Measurements from ENCODE around the gene PLEKHH1.
A peak's percentile ranks its signal among the peaks of the same experiment; 100 is the strongest.

The PLEKHH1 gene

DNA sequence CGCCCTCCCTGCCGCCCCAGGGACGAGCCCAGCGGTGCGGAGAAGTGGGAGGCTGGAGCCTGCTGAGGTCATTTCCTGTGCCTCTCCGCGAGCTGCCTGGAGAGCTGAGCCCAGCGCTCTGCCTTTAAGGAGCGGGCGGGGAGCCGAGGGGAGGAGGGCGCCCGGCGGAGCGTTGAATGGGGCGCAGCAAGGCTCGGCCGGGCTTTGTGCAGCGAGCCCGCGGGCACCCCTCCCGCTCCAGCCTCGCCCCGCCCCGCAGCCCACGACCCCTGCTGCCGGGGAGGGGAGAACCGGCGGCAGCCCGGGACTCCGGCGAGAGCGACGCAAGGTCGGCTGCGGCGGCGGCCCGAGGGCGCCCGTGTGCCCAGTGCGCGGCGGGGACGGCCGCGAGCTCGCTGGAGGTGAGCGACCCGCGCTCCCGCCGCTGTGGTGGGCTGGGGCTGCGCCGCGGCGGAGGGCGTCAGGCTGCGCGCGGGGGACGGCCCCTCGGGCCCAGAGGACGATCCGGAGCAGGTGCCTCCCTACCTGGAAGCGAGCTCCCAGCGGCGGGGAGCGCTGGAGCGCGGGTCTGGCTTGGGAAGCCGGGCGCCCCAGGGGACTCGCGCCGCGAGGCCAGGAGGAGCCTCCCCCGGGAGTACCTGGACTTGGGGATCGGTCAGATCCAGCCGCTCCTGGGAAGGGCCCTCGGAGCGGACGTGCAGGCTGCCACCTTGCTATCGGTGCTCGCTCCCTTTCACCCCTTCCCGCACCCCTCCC is at the start of gene PLEKHH1:
PLEKHH1 (plus strand) TSS at position 293 of the 756 bp plus-strand sequence. CDS start 8,578 bp downstream, outside the sequence.
- no peaks in the 10 kb centered on the region for H4K20me1 ChIP-seq (ENCODE audit: insufficient read depth, low read length)
- no peaks in the 10 kb centered on the region for H3K79me2 ChIP-seq (ENCODE audit: low read length)
- peak within 1 kb of the TSS; percentile 92 for H3K4me3 ChIP-seq (ENCODE audit: low read length)
- no peaks in the 10 kb centered on the region for H3K36me3 ChIP-seq (replicated peaks; ENCODE audit: low read depth, low read length)
- peak within 1 kb of the TSS; percentile 91 for H3K4me2 ChIP-seq (ENCODE audit: low read length)
- peak within 1 kb of the TSS; percentile 55 for H3K9ac ChIP-seq (ENCODE audit: low read length)
- H3K9me3 ChIP-seq (ENCODE audit: insufficient read depth, low read length), result no peaks in the 10 kb centered on the region
- no peak within 1 kb of the TSS for H3K27ac ChIP-seq (ENCODE audit: low read length)
- H2AFZ ChIP-seq (ENCODE audit: low read depth, low read length), result peak within 1 kb of the TSS; percentile 82
- peaks cover 61% of the 10 kb centered on the region for H3K27me3 ChIP-seq (ENCODE audit: low read depth, low read length)
- TF ChIP-seq, protein P1, sequence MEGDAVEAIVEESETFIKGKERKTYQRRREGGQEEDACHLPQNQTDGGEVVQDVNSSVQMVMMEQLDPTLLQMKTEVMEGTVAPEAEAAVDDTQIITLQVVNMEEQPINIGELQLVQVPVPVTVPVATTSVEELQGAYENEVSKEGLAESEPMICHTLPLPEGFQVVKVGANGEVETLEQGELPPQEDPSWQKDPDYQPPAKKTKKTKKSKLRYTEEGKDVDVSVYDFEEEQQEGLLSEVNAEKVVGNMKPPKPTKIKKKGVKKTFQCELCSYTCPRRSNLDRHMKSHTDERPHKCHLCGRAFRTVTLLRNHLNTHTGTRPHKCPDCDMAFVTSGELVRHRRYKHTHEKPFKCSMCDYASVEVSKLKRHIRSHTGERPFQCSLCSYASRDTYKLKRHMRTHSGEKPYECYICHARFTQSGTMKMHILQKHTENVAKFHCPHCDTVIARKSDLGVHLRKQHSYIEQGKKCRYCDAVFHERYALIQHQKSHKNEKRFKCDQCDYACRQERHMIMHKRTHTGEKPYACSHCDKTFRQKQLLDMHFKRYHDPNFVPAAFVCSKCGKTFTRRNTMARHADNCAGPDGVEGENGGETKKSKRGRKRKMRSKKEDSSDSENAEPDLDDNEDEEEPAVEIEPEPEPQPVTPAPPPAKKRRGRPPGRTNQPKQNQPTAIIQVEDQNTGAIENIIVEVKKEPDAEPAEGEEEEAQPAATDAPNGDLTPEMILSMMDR (IDR thresholded peaks at IDR 0.05; ENCODE audit: low read depth, low read length), result no peak
- TF ChIP-seq EZH2phosphoT487 (IDR thresholded peaks at IDR 0.05; ENCODE audit: low read depth), result no peak
- H3K4me1 ChIP-seq (ENCODE audit: low read length), result peaks cover 7% of the 10 kb centered on the region

DNA sequence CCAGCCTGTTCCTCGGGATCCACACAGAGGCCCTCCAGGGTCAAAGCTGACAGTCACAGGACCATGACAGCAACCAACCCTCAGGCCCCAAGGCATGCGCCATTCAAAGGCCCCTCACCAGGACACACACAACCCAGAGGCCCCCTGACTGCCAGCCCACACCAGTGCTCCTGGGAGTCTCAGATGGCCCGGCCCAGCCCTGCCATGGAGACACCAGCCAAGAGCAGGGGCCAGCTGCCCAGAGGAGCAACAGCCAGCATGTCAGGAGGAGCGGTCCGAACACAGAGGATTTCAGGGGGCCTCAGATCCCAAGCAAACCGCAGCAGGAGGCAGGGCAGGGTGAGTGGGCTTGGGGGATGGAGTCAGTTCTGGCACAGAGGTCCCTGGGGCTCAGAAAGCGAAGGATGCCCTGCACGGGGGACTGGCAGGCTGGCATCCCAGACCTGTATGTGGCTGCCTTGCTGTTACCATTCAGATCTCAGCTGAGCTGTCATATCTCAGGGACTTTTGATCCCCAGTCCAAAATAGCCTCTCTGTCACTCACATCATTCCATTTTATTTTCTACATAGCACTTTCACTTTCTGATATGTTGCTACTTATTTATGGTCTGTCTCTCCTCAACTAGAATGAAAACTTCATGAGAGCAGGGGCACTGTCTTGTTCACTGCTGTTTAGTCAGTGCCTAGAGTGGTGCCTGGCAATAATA is 49.4 kb upstream of the PLEKHH1 start:
- H3K4me2 ChIP-seq (ENCODE audit: low read length), result no peak overlapping the region
- TF ChIP-seq, protein P1 (IDR thresholded peaks at IDR 0.05; ENCODE audit: low read depth, low read length), result no peak
- no peak for TF ChIP-seq EZH2phosphoT487 (IDR thresholded peaks at IDR 0.05; ENCODE audit: low read depth)
- no peak overlapping the region for H3K27ac ChIP-seq (ENCODE audit: low read length)
- H3K4me3 ChIP-seq (ENCODE audit: low read length), result no peak overlapping the region
- H3K9ac ChIP-seq (ENCODE audit: low read length), result no peak overlapping the region
- H4K20me1 ChIP-seq (ENCODE audit: insufficient read depth, low read length), result peaks cover 3% of the 10 kb centered on the region; the same call in 1 of the 2 replicates
- H3K36me3 ChIP-seq (replicated peaks; ENCODE audit: low read depth, low read length), result peaks cover 8% of the 10 kb centered on the region
- H3K4me1 ChIP-seq (ENCODE audit: low read length), result peaks cover 17% of the 10 kb centered on the region
- H2AFZ ChIP-seq (ENCODE audit: low read depth, low read length), result no peak overlapping the region
- H3K79me2 ChIP-seq (ENCODE audit: low read length), result no peaks in the 10 kb centered on the region
- peaks cover 8% of the 10 kb centered on the region; the same call in 1 of the 2 replicates for H3K9me3 ChIP-seq (ENCODE audit: insufficient read depth, low read length)
- peaks cover 71% of the 10 kb centered on the region for H3K27me3 ChIP-seq (ENCODE audit: low read depth, low read length)

DNA sequence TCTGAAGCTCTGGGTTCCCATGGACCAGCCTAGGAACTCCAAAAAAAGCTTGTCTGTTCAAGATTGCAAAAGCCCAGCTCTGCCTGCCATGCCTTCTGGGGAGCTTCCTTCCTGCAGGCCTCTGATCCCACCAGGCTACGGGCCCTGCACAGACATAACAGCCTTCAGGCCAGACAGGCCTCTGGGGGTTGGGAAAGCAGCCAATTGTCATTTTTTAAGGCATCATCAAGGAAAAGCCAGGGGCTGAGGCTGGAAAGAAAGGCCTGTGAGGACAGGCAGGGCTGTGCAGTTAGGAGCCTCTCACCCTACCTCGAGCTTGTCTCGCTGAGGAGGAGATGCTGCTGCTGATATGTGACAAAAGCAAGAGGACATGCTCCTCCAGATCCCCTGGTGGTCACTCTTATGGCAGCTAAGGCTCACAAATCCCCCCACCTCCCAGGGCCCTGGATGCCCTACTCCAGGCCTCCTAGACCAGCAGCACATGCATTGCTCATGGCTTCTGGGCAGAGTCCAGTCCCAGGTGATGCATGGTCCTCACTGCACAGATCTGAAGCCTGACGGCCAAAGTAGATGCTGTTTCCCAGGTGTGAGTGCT is 47.5 kb upstream of the PLEKHH1 start:
- no peaks in the 10 kb centered on the region for H3K79me2 ChIP-seq (ENCODE audit: low read length)
- no peak overlapping the region for H3K4me2 ChIP-seq (ENCODE audit: low read length)
- TF ChIP-seq EZH2phosphoT487 (IDR thresholded peaks at IDR 0.05; ENCODE audit: low read depth), result no peak
- H3K27ac ChIP-seq (ENCODE audit: low read length), result no peak overlapping the region
- no peak overlapping the region for H3K9ac ChIP-seq (ENCODE audit: low read length)
- H4K20me1 ChIP-seq (ENCODE audit: insufficient read depth, low read length), result peaks cover 9% of the 10 kb centered on the region; the same call in 1 of the 2 replicates
- no peak overlapping the region for H2AFZ ChIP-seq (ENCODE audit: low read depth, low read length)
- peaks cover 25% of the 10 kb centered on the region for H3K4me1 ChIP-seq (ENCODE audit: low read length)
- H3K9me3 ChIP-seq (ENCODE audit: insufficient read depth, low read length), result peaks cover 8% of the 10 kb centered on the region; the same call in 1 of the 2 replicates
- H3K36me3 ChIP-seq (replicated peaks; ENCODE audit: low read depth, low read length), result peaks cover 8% of the 10 kb centered on the region
- H3K4me3 ChIP-seq (ENCODE audit: low read length), result no peak overlapping the region
- H3K27me3 ChIP-seq (ENCODE audit: low read depth, low read length), result peaks cover 67% of the 10 kb centered on the region

DNA sequence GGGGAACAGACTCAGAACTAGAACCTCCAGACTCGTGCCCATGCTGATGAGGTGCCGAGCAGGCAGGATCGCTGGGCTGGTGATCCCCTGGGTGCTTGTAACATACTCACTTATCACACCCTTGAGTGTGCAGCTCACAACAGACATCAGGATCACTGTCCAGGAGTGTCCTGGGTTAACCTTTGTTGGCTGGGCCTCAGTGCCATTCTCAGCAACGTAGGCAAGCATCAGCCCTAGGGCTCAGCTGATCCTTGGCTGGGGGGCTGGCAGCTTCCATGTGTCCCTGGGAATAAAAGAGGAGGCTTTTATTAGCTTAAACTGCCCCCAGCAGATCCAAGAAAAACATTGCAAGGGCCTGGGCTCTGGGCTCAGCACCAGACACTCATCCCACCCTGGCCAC is 46.2 kb upstream of the PLEKHH1 start:
- H3K4me3 ChIP-seq (ENCODE audit: low read length), result no peak overlapping the region
- peaks cover 9% of the 10 kb centered on the region; the same call in 1 of the 2 replicates for H4K20me1 ChIP-seq (ENCODE audit: insufficient read depth, low read length)
- no peak overlapping the region for H2AFZ ChIP-seq (ENCODE audit: low read depth, low read length)
- no peaks in the 10 kb centered on the region for H3K79me2 ChIP-seq (ENCODE audit: low read length)
- TF ChIP-seq EZH2phosphoT487 (IDR thresholded peaks at IDR 0.05; ENCODE audit: low read depth), result no peak
- TF ChIP-seq, protein P1 (IDR thresholded peaks at IDR 0.05; ENCODE audit: low read depth, low read length), result no peak
- H3K36me3 ChIP-seq (replicated peaks; ENCODE audit: low read depth, low read length), result peaks cover 8% of the 10 kb centered on the region
- no peak overlapping the region for H3K27ac ChIP-seq (ENCODE audit: low read length)
- H3K27me3 ChIP-seq (ENCODE audit: low read depth, low read length), result peaks cover 67% of the 10 kb centered on the region
- H3K9ac ChIP-seq (ENCODE audit: low read length), result no peak overlapping the region
- H3K9me3 ChIP-seq (ENCODE audit: insufficient read depth, low read length), result peaks cover 12% of the 10 kb centered on the region; the same call in 1 of the 2 replicates
- H3K4me1 ChIP-seq (ENCODE audit: low read length), result peaks cover 25% of the 10 kb centered on the region
- no peak overlapping the region for H3K4me2 ChIP-seq (ENCODE audit: low read length)
